GM19193 (cell line): Measurements from ENCODE around the gene PPP2R2C.

Source experiments
- POLR2A ChIP-seq: IDR thresholded peaks from 4 replicates; pipeline ENCODE4 v1.6.1; 2011; ENCODE audit not compliant: insufficient read depth, insufficient read length; ENCODE audit errors: extremely low read depth

Gene PPP2R2C

DNA sequence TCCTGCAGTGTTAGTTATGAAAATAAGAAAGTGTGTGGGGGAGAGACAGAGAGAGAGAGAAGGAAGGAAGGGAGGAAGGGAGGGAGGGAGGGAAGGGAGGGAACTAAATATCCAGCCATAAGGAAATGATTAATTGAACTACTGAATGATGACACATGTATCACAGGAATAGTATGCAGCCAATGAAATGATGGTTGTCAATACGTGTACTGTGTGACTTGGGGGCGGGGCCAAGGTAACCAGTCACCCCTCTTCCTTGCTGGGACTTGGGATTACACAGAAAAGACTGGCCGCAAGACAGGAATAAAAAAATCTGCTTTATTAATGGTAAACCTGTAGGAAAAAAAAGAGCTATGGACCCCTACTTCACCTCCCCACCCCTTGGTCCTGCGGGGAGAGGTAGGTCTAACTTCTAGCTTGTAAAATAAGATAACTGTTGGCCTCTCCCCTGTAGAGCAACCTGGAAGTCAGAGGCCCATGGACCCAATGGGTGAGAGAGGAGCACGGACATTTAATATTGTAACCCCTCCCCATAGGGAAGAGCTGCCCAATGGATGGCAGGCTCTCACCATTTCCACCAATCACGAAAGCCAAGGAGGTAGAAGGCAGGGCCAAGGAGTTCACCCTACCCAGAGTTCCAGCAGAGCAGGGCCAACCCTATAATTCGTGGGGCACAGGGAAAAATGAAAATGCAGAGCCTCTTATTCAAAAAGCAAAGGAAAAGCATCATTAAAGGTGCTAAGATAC is 7.4 kb downstream of the PPP2R2C start:
- no peak for TF ChIP-seq POLR2A

DNA sequence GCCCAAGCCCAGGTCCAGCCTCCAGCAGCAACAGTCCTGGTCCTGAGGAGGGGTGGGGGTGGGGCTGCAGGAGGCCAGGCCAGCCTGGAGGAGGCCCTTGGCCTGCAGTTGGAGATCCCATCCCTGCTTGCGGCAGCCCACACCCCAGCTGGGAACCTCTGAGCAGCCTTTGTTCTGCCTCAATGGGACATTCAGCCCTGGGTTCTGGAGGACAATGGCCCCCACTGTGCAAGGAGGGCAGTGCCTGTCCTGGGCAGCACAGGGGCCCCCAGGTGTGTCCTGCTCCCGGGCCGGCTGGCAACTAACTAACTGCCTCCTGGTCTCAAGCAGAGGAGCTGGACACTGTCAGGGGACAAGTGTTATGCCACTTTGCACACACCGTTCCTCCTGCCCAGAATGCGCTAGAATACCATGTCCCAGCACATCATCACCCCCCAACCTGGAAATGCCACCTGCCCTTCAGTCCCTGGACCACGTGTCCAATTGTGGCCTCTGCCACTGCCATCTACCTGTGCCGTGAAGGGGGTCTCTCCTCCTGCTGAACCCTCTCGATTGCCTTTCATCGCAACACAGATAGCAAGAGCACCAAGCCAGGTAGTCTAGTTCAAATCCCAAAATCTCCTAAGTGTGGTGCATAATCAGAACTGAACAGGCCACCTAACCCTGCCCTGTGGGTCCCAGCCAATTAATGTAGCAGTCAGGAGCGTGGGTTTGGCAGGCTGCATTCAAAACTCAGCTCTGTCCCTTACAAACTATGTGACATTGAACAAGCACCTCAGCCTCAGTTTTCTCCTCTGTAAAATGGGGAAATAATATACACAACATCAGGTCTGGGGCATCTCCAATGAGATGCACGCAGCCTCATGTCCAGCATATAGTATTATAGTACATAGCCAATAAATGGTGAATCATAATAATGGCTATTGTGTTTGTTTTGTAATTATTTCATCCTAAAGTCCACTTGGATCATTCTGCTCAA is 8.8 kb downstream of the PPP2R2C start:
- no peak for TF ChIP-seq POLR2A

DNA sequence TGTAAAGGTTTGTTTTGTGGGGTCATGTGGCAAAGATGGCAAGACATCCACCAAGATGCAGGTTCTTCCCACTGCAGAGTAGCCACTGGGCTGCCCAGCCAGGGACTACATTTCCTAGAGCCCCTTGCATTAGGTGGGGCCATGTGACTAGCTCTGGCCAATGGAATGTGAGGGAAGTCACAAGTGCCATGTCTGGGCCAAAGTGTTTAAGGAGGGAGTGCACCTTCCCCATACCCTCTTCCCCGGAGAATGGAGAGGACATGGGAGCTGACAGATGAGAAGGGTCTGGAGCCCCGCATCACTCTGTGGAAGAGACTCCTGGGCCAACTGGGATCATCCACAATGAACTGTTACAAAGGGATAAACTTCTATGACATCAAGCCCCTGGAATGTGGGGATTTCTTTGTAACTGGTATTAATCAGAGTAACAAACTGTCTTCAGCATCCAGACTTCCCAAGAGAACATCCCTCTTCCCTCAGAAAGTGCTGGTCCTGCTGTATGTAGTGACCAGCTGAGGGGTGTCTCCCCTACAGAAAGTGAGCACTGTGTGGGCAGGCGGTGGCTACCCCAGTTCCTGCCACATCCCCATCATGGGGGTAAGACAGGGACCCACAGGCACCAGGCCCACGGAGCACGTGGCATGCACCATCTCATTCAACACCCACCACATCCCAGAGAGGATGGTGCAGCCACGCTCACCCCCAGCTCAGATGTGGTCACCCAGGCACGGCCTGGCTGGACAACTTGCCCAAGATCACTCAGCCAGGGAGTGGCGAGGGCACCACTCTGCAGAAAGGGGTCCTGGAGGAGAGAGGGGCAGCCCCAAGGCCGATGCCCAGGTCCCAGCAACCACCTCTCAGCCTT is 10.9 kb downstream of the PPP2R2C start:
- no peak for TF ChIP-seq POLR2A

DNA sequence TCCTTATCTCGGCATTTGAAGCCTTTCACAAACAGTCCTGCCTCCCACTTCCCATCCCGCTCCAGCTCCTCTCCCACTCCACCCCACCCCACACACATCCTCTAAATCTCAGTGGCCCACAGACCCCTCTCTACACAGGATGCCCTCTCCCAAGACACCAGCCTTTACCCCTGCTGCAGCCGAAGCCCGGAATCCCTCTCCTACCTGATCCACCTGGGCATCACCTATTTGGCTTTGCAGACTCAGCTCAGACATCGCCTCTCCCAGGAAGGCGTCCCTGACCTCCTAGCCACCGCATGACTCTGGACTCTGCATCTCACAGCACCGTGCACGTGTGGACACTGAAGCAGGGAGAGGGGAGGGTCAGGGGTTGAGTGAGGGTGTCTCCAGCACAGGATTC is 11.5 kb downstream of the PPP2R2C start:
- TF ChIP-seq POLR2A = no peak

DNA sequence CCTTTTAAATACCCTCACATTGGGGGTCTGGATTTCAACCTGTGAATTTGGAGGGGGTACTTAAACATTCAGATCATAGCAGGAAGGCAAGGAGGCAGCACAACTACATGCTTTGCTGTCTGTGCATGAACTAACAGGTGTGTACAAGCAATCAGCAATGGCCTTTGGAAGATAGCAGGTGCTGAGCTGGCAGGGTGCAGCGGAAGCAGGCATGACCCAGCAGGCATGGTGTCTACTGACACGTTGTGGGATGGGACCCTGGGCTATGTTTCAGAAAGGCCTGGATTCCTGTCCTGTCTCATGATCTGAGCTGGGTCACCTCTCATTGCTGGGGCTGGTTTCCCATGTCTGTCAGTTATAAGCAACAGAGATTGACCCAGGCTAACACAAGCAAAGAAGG is 13.9 kb downstream of the PPP2R2C start:
- no peak for TF ChIP-seq POLR2A

DNA sequence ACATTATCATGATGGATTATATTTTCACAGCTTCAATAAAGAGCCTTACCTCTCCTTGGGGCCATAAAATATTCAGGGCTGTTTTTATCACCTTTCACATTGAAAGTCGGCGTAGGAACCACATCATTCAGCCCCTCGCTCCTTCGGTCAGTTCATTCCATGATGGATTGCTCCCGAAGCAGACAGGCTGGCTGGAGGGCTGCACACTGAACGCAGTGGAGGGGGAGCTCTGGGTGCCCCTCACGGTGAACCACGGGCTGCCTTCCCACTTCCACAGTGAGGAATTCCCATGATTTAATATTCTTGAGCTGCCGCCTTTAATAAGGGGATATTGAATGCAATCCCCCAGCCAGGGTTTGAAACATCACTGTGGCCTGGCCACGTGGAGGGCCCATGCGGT is 16.0 kb downstream of the PPP2R2C start:
- no peak for TF ChIP-seq POLR2A

DNA sequence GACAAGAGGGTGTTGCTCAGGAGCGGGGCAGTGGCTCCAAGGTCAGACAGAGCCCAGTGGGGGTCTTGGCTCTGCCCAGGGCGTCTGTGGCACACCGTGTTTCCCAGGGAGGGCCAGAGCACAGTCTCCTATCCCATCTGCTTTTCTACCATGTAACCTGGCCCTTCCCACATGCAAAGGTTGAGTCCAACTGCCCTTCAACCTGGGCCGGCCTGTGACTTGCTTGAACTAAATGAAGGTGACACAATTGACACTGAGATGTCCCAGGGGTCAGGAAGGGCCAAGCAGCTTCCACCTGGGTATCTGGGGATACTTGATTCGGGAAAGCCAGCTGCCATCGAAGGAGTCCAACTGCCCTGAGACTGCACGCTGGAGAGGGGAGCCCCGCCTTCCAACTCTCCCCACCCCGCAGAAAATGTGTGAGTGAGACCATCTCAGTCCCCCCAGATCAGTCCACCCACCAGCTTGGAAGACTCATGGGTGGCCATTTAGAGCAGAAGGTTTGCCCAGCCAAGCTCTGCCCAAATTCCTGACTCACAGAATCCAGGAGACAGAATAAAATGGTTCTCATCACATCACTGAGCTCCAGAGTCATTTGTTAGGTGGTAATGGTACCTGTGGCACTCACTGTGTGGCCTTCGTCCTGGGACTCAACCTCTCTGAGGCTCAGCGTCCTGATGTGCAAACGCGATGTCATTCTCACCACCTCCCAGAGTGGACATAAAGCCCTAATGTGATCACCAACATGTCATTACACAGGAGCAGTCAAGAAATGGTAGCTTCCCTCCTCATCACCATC is 18.1 kb downstream of the PPP2R2C start:
- TF ChIP-seq POLR2A = no peak

DNA sequence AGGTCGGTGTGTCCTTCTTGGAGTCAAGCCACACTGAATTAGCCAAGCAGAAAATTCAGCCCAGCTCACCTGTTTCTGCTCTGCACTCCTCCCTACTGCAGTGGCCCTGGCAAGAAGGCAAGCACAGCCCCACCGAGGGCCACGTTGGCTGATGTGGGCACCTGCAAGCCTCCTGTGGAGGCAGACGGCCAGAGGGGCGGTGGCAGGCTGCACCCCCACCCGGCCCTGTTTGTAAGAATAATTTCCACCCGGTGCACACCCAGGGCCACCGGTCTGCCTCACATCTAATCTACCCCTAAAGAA is 18.8 kb downstream of the PPP2R2C start:
- no peak for TF ChIP-seq POLR2A

DNA sequence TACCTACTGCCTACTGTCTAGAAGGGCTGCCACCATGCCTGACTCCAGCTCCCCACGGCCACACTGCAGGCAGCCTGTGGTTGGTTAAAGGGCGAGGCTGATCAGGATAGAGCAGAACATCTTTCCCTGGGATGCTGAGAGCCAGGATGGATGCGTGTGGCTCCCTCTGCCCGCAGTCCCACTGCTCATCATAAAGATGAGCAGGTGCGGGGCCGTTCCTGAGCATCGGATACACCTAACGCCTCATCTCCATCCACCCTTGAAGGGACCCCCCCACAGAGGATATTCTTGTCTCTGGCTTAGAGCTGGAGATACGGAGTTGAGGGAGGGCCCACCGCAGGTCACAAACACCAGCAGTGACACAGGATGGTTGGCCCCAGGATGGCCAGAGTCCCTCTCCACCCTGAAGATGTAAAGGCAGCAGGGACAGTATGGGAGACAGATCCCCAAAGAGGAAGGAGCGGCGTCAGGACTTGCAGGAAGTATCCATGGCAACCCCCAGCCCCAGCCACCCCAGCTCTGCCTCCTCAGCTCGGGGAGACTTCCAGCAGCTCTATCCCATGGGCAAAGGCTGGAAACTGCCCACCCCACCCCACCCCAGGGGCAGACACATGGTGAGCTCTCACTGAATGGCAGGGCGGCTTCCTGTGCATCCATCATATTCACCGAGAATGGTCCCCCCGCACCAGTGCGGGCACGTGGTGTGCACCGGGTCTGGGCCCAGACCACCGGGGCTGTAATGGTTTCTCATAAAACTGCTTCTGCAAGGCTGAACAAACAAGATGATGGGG is 19.3 kb downstream of the PPP2R2C start:
- TF ChIP-seq POLR2A = no peak

DNA sequence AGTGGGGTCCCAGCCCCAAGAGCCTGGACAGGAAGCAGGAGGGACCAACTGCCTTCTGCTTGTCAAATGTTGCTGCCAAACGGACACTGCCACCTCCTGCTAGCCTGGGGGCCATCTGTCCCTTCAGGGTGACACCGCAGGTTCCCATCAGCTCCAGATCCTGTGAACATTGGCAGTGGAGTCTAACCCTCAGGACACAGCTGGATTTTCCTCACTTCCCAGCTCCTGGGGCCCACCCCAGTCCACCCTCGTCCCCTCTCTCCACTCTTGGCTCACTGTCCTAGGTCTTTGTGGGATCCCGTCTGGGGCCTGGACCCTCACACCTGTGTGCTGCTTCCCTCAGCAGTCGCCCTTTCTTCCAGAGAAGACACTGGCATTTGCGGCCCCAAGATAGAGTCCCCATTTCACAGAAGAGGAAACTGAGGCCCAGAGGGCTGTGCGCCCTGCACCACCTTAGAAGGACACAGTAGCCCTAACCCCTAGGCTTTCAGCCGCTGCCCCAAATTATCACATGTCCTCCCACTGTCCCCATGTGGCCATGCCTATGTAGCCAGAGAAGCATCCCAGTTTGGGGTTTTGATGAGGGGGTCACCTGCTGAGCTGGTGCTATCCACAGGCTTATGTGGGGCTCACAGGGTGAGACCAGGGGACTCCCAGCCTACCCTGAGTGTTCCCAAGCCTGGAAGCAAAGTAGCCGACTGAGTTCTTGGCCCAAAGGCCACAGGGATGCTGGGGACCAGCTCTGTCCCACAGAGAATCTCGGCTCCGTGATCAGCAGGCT is 20.1 kb downstream of the PPP2R2C start:
- no peak for TF ChIP-seq POLR2A

DNA sequence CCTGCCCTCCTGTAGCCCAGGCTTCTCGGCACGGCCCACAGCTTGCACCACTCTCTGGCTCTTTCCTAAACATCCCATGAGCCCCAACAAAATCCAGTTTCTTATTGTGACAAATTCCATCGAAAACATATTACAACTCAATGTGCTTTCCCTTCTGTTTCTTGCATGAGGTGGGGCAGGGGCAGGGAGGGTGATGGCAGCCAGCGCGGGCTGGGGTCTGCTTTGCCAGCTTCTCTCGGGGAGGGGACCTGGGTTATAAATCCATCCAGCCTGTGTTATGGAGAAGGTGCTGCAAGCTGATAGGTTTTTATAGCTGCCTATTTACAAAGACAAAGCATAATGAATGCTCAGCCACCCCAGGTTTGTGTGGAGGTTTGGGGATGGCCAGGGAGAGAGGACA is 21.1 kb downstream of the PPP2R2C start:
- TF ChIP-seq POLR2A = no peak

DNA sequence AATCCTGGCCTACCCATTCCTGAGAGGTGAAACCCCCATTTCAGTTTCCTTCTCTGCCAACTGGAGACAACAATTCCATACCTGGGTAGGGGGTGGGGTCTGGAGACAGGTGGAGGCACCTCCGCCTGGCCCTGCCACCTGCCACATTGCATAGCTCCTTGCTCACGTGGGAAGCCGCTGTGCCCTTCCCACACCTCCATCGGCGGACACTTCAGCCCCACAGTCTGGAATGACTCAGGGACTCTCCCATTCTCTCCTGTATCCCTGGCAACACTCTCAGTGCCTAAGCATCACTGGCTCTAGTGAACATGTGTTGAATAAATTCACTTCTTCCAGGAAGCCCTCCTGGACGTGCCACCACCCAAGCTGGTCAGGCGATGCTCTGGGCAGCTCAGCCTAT is 21.7 kb downstream of the PPP2R2C start:
- no peak for TF ChIP-seq POLR2A

DNA sequence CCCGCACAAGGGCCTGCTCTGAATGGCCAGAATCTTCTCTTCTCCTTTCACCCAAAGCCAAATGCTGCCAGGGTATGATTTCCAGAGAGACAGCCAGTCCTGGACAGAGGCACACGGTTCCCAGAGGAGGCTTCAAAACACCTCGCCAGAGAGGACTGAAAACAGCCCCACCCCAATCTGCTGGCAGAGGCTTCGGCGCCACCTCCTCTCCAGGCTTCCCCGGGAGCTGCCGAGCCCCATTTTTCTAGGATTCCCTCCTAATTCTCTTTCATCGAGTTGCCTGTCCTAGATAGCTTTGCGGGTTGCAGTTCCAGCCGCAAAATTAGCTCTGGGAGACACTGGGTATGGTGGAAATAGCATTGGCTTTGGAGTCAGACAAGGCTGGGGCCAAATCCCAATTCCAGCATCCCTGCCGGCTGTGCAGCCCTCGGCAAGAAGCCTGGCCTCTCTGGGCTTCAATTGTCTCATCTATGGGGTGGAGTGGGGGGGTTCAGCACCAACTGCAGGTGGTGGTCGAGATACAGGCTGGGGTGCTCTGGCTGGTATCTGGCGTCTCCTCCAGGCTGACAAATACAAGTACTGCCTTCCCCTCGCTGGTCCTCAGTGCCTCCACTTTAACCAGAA is 22.6 kb downstream of the PPP2R2C start:
- no peak for TF ChIP-seq POLR2A

DNA sequence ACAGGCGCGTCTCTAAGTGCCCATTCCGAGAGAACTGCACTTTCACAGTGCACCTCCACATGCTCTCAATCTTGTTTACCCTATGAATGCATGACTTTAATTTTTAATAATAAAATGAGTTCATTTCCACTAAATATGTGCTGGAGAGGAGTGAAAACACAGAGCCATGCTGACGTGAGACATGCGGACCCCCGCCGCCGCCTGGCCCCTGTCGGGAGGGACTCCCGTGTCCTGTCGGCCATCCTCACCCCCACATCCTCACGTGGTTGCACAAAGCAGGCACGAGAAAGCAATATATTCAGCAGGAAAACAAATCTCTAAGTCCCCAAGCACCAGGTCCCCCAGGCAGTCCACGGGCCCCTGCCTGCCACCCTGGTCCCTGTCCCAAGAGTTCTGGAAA is 23.1 kb downstream of the PPP2R2C start:
- no peak for TF ChIP-seq POLR2A
